HG02763 (cell line): ENCODE results near the gene HNRNPM.

Experiments
- ATAC-seq: cut with Tn5 transposase; IDR thresholded peaks from one replicate; pipeline ENCODE4 v1.9.1; 2021; ENCODE audit warnings: mild to moderate bottlenecking, moderate library complexity; ENCODE audit not compliant: unreplicated experiment

The HNRNPM gene

DNA sequence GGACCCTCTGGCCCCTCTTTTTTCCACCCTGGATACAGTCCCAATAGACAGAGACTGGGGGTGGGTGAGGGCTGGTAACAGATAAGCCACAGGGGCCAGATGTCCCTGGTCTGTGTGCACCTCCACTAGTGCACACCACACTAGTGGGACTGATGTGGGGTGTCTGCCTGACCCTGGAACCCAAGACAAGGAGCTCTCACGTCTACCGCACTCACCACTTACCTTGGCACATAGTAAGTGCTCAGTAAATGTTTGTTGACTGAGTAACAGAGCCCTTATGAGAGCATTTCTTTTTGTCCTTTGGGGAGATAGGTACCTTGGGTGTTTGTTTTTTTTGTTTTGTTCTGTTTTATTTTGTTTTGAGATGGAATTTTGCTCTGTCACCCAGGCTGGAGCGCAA is 92.3 kb downstream of the HNRNPM start:
- ATAC-seq: no peak
